ENCODE results near the gene PELI1.
"Not testable (repeated sequence)": the region's sequence is repeated elsewhere in the genome, so short reads cannot be mapped to it uniquely, and the experiment has no call there.

Gene PELI1

GRCh38 chr2:64076828-64077227 lies 67.4 kb downstream of the PELI1 start:
- not testable (repeated sequence) for H3K4me1 ChIP-seq (ENCODE audit: control insufficient read depth, low read depth, low read length); H3K36me3 ChIP-seq (ENCODE audit: control insufficient read depth, low read depth, low read length); H3K27ac ChIP-seq (ENCODE audit: low read length); H3K9me3 ChIP-seq (ENCODE audit: control insufficient read depth, low read depth, low read length); H3K27me3 ChIP-seq (ENCODE audit: control insufficient read depth, insufficient read depth, low read length); H3K4me3 ChIP-seq (ENCODE audit: low read length); H3K9ac ChIP-seq (ENCODE audit: low read length)

- H3K27me3 ChIP-seq (ENCODE audit: control insufficient read depth, insufficient read depth, low read length); H3K4me3 ChIP-seq (ENCODE audit: low read length); H3K9me3 ChIP-seq (ENCODE audit: control insufficient read depth, low read depth, low read length); H3K9ac ChIP-seq (ENCODE audit: low read length); H3K36me3 ChIP-seq (ENCODE audit: control insufficient read depth, low read depth, low read length); H3K4me1 ChIP-seq (ENCODE audit: control insufficient read depth, low read depth, low read length); H3K27ac ChIP-seq (ENCODE audit: low read length): not testable (repeated sequence)
These were observed 69.6 kb downstream of the PELI1 start for GRCh38 chr2:64074616-64075015.

GRCh38 chr2:64067326-64067725 lies 76.9 kb downstream of the PELI1 start:
- H3K27me3 ChIP-seq (ENCODE audit: control insufficient read depth, insufficient read depth, low read length) = no peaks in the 10 kb centered on the region
- no peak overlapping the region for H3K27ac ChIP-seq (ENCODE audit: low read length)
- H3K4me1 ChIP-seq (ENCODE audit: control insufficient read depth, low read depth, low read length) = peaks cover 25% of the 10 kb centered on the region
- H3K4me3 ChIP-seq (ENCODE audit: low read length) = no peak overlapping the region
- H3K36me3 ChIP-seq (ENCODE audit: control insufficient read depth, low read depth, low read length) = no peaks in the 10 kb centered on the region
- no peak overlapping the region for H3K9ac ChIP-seq (ENCODE audit: low read length)
- no peaks in the 10 kb centered on the region for H3K9me3 ChIP-seq (ENCODE audit: control insufficient read depth, low read depth, low read length)

GRCh38 chr2:64065516-64065915 lies 78.7 kb downstream of the PELI1 start:
- Histone ChIP-seq H3K4me1 (ENCODE audit: control insufficient read depth, low read depth, low read length) (peaks cover 20% of the 10 kb centered on the region), H3K36me3 (ENCODE audit: control insufficient read depth, low read depth, low read length) (no peaks in the 10 kb centered on the region), H3K27ac (ENCODE audit: low read length) (no peak overlapping the region), H3K9ac (ENCODE audit: low read length) (no peak overlapping the region), H3K4me3 (ENCODE audit: low read length) (no peak overlapping the region), H3K9me3 (ENCODE audit: control insufficient read depth, low read depth, low read length) (no peaks in the 10 kb centered on the region), H3K27me3 (ENCODE audit: control insufficient read depth, insufficient read depth, low read length) (no peaks in the 10 kb centered on the region)

GRCh38 chr2:64063924-64064331 lies 80.3 kb downstream of the PELI1 start:
- Histone ChIP-seq H3K36me3 (ENCODE audit: control insufficient read depth, low read depth, low read length) (no peaks in the 10 kb centered on the region), H3K9ac (ENCODE audit: low read length) (no peak overlapping the region), H3K4me3 (ENCODE audit: low read length) (no peak overlapping the region), H3K9me3 (ENCODE audit: control insufficient read depth, low read depth, low read length) (no peaks in the 10 kb centered on the region), H3K27me3 (ENCODE audit: control insufficient read depth, insufficient read depth, low read length) (no peaks in the 10 kb centered on the region), H3K4me1 (ENCODE audit: control insufficient read depth, low read depth, low read length) (peaks cover 20% of the 10 kb centered on the region), H3K27ac (ENCODE audit: low read length) (no peak overlapping the region)

- Histone ChIP-seq H3K27ac (ENCODE audit: low read length) (no peak overlapping the region), H3K9ac (ENCODE audit: low read length) (no peak overlapping the region), H3K27me3 (ENCODE audit: control insufficient read depth, insufficient read depth, low read length) (no peaks in the 10 kb centered on the region), H3K9me3 (ENCODE audit: control insufficient read depth, low read depth, low read length) (no peaks in the 10 kb centered on the region), H3K4me3 (ENCODE audit: low read length) (no peak overlapping the region), H3K4me1 (ENCODE audit: control insufficient read depth, low read depth, low read length) (peaks cover 20% of the 10 kb centered on the region), H3K36me3 (ENCODE audit: control insufficient read depth, low read depth, low read length) (no peaks in the 10 kb centered on the region)
These were observed 80.8 kb downstream of the PELI1 start for GRCh38 chr2:64063454-64063853.

GRCh38 chr2:64062840-64063239 lies 81.4 kb downstream of the PELI1 start:
- H3K4me1 ChIP-seq (ENCODE audit: control insufficient read depth, low read depth, low read length) = peaks cover 20% of the 10 kb centered on the region
- H3K27me3 ChIP-seq (ENCODE audit: control insufficient read depth, insufficient read depth, low read length) = no peaks in the 10 kb centered on the region
- H3K36me3 ChIP-seq (ENCODE audit: control insufficient read depth, low read depth, low read length) = no peaks in the 10 kb centered on the region
- H3K27ac ChIP-seq (ENCODE audit: low read length) = no peak overlapping the region
- no peak overlapping the region for H3K9ac ChIP-seq (ENCODE audit: low read length)
- no peaks in the 10 kb centered on the region for H3K9me3 ChIP-seq (ENCODE audit: control insufficient read depth, low read depth, low read length)
- no peak overlapping the region for H3K4me3 ChIP-seq (ENCODE audit: low read length)

GRCh38 chr2:64059270-64059669 lies 85.0 kb downstream of the PELI1 start:
- no peaks in the 10 kb centered on the region for H3K9me3 ChIP-seq (ENCODE audit: control insufficient read depth, low read depth, low read length)

GRCh38 chr2:64056021-64056420 lies 88.2 kb downstream of the PELI1 start:
- Histone ChIP-seq H3K9me3 (ENCODE audit: control insufficient read depth, low read depth, low read length) (no peaks in the 10 kb centered on the region), H3K27me3 (ENCODE audit: control insufficient read depth, insufficient read depth, low read length) (no peaks in the 10 kb centered on the region), H3K27ac (ENCODE audit: low read length) (no peak overlapping the region), H3K9ac (ENCODE audit: low read length) (no peak overlapping the region), H3K36me3 (ENCODE audit: control insufficient read depth, low read depth, low read length) (no peaks in the 10 kb centered on the region), H3K4me3 (ENCODE audit: low read length) (no peak overlapping the region), H3K4me1 (ENCODE audit: control insufficient read depth, low read depth, low read length) (peaks cover 12% of the 10 kb centered on the region)

More at GRCh38 chr2:64059270-64059669, 85.0 kb downstream of the PELI1 start:
- Histone ChIP-seq H3K9ac (ENCODE audit: low read length) (no peak overlapping the region), H3K36me3 (ENCODE audit: control insufficient read depth, low read depth, low read length) (no peaks in the 10 kb centered on the region), H3K27ac (ENCODE audit: low read length) (no peak overlapping the region), H3K4me1 (ENCODE audit: control insufficient read depth, low read depth, low read length) (peaks cover 1% of the 10 kb centered on the region), H3K4me3 (ENCODE audit: low read length) (no peak overlapping the region), H3K27me3 (ENCODE audit: control insufficient read depth, insufficient read depth, low read length) (no peaks in the 10 kb centered on the region)

GRCh38 chr2:64054161-64054915 lies 89.9 kb downstream of the PELI1 start:
- Histone ChIP-seq H3K36me3 (ENCODE audit: control insufficient read depth, low read depth, low read length) (no peaks in the 10 kb centered on the region), H3K4me3 (ENCODE audit: low read length) (no peak overlapping the region), H3K9ac (ENCODE audit: low read length) (no peak overlapping the region), H3K27me3 (ENCODE audit: control insufficient read depth, insufficient read depth, low read length) (no peaks in the 10 kb centered on the region), H3K27ac (ENCODE audit: low read length) (no peak overlapping the region), H3K9me3 (ENCODE audit: control insufficient read depth, low read depth, low read length) (no peaks in the 10 kb centered on the region), H3K4me1 (ENCODE audit: control insufficient read depth, low read depth, low read length) (peaks cover 16% of the 10 kb centered on the region)

- Histone ChIP-seq H3K9me3 (ENCODE audit: control insufficient read depth, low read depth, low read length) (no peaks in the 10 kb centered on the region), H3K27ac (ENCODE audit: low read length) (no peak overlapping the region), H3K27me3 (ENCODE audit: control insufficient read depth, insufficient read depth, low read length) (no peaks in the 10 kb centered on the region), H3K4me3 (ENCODE audit: low read length) (no peak overlapping the region), H3K4me1 (ENCODE audit: control insufficient read depth, low read depth, low read length) (peaks cover 16% of the 10 kb centered on the region), H3K36me3 (ENCODE audit: control insufficient read depth, low read depth, low read length) (no peaks in the 10 kb centered on the region), H3K9ac (ENCODE audit: low read length) (no peak overlapping the region)
These were observed 91.6 kb downstream of the PELI1 start for GRCh38 chr2:64052463-64053241.
